Measurements from ENCODE around the gene CDKN1A. TPM values are rescaled to one million over a fixed set of nuclear protein-coding genes. Genes with fewer than 3 reads are reported as not detected.
A peak's percentile ranks its signal among the peaks of the same experiment; 100 is the strongest.
"Not testable (repeated sequence)": the region's sequence is repeated elsewhere in the genome, so short reads cannot be mapped to it uniquely, and the experiment has no call there.

Gene CDKN1A
- 245 TPM for total RNA-seq
- long read RNA-seq, transcript CDKN1A-201 (3 exons, 2,180 nt) = major isoform, 1,304 of 1,534 reads
- long read RNA-seq, transcript CDKN1A-202 (4 exons, 793 nt) = minor isoform, 8 of 1,534 reads
- long read RNA-seq, transcript CDKN1A-203 (3 exons, 2,267 nt) = minor isoform, 67 of 1,534 reads
- long read RNA-seq, partial matches to known transcripts = 93 of 1,534 reads
- long read RNA-seq, other reads (novel, unspliced or antisense) = 60 of 1,534 reads

DNA sequence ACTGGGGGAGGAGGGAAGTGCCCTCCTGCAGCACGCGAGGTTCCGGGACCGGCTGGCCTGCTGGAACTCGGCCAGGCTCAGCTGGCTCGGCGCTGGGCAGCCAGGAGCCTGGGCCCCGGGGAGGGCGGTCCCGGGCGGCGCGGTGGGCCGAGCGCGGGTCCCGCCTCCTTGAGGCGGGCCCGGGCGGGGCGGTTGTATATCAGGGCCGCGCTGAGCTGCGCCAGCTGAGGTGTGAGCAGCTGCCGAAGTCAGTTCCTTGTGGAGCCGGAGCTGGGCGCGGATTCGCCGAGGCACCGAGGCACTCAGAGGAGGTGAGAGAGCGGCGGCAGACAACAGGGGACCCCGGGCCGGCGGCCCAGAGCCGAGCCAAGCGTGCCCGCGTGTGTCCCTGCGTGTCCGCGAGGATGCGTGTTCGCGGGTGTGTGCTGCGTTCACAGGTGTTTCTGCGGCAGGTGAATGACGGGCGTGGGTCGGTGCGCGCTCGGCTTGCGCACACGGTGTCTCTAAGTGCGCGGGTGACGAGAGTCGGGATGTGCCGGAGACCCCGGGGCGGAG, at the start of gene CDKN1A:
CDKN1A (plus strand) TSS at position 227 of the 555 bp plus-strand sequence. CDS start 5,388 bp downstream, outside the sequence.
- DNase-seq (ENCODE audit: low spot score) = peak; percentile 98

DNA sequence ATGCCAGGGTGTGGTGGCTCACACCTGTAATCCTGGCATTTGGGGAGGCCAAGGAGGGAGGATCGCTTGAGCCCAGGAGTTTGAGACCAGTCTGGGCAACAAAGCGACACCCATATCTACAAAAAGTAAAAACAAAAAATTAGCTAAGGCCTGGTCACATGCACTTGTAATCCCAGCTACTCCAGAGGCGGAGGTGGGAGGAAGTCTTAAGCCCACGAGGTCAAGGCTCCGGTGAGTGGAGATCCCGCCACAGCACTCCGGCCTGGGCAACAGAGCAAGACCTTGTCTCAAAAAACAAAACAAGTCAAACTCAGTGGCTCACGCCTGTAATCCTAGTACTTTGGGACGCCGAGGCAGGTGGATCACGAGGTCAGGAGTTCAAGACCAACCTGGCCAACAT, 48.7 kb upstream of the CDKN1A start:
- no peak for DNase-seq (ENCODE audit: low spot score)

GRCh38 chr6:36631326-36632011, 47.0 kb upstream of the CDKN1A start:
- no peak for DNase-seq (ENCODE audit: low spot score)

DNA sequence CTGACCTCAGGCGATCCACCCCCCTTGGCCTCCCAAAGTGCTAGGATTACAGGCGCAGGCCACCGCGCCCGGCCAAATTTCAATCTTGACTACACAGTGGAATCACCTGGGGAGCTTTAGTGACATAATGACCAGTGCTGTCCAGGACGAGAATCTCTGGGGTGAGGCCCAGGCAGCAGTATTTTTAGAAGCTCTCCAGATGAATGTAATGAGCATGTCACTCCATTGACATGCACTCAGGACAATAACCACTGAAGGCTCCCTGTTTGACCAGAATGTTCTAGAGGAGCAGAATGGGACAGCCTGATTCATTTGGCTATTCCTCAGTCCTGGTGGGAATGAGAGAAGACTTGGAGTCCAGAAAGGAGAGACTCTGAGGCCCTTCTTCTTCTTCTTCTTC, 45.1 kb upstream of the CDKN1A start:
- no peak for DNase-seq (ENCODE audit: low spot score)

GRCh38 chr6:36633915-36634314, 44.6 kb upstream of the CDKN1A start:
- no peak for DNase-seq (ENCODE audit: low spot score)

- DNase-seq (ENCODE audit: low spot score) = no peak
Measured at GRCh38 chr6:36634317-36635108, 44.0 kb upstream of the CDKN1A start.

- no peak for DNase-seq (ENCODE audit: low spot score)
Measured at GRCh38 chr6:36636283-36636682, 42.2 kb upstream of the CDKN1A start.

DNA sequence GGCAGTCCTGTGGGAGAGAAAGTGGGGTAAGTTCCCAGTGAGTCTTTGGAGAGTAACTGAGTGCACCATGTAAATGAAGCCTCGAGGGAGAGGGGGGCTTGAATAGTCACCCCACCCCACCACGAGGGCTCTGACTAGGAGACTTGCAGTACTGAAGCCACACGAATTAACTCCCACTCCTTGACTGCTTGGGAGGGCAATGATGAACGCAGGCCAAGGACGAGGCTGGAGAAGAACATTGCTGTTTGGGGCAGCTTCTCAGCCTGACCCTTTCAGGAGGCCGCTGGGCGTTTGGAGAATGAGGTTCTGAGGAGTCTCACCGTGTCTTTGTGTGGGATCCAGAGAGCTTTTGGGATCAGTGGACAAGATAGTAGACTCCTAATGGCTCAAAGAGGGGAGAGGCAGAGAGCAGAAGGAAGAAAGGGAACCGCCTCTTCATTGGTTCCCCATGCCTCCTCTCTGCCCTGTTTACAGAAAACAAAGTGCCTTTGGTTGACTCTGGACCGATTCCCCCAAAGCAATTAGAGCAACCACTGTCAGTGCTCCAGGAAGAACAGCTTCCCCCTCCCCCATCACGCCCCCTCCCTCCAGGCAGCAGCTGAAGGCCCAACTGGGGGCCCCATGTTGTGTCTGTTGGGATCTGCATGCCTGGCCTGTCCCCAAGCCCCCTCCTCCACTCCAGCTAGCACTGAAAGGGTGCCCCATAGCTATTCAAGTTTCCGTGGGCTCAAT, 41.7 kb upstream of the CDKN1A start:
- DNase-seq (ENCODE audit: low spot score) = no peak

DNA sequence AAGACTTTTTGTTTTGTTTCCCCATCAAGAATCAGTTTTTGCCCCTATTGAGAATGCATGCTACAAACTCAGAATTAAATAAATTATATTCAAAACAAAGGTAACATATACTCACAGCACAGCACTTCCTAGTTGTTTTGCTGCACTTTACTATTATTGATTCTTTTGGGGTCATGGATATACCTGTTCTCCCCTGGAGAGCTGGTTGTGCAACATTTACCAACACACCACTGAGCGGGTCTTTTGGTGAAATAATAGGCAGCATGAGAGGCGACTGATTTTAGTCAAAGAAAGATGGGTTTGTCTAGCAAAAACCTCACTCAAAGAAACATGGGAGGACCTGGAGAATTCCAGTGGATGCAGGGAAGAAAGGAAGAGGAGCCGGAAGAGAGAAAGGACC, 39.9 kb upstream of the CDKN1A start:
- no peak for DNase-seq (ENCODE audit: low spot score)

DNA sequence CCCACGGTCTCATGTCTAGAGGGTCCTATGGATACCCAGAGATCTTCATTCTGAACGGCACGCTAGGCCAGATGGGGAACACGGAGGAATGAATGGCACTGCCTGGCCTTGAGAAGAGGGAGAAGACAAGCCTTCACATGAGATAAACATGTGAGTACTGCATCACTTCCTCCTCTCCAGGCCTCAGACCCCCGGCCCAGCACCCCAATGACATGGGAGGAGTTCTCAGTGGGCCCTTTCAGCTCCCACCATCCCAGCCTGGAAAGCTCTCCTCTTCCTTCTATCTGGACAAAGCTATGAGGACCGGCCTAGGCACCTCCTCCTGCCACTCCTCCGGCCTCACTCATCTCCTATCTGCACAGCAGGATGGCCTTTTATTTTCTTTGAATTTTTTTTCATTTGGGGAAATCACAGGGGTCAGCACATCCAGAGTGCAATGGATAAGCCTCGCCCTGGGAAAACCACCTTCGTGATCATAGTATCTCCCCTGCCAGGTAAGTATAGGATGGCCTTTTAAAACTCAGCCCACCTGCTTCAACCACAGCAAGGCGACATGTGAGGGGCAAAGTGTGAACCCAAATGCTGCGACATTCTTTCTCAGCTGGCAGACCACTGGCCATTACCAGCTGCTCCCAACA, 39.2 kb upstream of the CDKN1A start:
- no peak for DNase-seq (ENCODE audit: low spot score)

DNA sequence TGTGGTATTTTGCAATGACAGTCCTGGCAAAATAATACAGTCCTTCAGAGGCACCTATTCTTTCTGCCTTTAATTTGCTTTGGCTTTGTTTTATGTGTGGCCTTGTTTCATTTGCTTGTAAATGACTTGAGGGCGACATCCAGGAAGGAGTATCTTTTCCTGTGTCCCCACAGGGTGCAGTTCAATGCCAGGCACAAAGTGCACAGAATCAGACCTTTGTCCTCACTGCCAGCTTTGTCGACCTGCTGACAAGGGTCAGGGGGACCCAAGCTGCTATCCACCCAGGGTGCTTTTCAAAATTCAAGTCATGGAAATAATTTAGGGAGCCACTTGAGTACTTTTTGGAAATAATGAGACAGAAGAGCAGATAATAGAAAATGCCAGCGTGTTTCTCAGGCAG, 37.0 kb upstream of the CDKN1A start:
- DNase-seq (ENCODE audit: low spot score) = no peak

DNA sequence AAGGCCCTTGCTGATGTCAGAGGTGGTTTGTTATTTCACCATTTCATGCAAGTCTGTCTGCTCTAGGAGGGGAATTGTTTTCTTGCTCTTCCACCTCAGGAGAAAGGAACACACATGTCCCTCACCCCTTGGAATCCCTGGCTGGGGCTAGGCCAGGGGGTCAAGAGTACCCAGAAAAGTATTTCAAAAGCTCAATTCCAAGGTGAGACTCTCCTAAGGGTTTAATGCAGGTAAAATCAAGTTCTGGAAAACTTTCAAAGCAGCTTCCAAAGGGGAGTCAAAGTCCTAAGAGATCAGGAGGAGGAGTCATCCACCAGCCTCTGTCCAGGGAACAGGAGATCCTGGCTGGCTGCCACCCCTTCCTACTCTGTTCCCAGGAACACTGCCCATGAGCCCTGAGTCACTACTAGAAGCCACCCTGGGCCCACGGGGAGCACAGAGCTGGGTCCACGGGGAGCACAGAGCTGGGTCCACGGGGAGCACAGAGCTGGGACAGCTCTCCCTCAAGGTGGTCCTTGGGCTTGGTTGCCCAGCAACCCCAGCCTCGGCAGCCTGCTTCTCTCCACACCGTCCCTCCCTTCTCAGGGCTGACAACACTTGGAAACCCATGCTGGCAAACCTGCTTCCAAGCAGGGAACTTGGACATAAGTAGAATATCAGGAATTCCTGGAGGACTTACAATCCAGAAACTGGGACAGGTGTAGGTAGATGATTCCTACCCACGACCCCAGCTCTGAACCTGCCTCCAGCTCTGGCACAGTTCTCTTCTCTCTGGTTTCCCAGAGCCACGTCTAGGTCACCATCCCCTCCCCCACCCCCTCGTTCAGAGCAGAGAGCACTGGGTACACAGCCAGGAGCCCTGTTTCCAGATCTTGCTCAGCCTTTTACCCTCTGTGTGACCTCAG, 35.3 kb upstream of the CDKN1A start:
- peak; percentile 92 for DNase-seq (ENCODE audit: low spot score)

DNA sequence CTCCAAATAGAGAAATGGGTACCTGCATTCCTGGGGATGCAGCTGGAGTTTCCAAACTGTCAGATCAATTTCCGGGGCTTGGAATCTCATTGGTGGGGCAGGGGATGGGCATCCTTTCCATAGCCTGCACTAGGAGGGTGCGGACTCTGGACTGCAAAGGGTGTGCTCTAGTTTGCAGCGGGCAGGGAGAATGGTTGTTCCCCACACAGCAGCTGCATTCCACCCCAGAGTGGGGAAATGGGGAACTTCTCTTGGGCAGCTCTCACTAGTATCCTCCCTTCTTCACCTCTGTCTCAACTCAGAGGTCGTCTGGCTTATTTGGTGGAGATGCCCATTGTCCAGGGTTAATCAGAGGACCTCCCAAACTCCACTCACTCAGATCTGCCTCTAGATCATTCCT, 34.5 kb upstream of the CDKN1A start:
- DNase-seq (ENCODE audit: low spot score) = no peak

DNA sequence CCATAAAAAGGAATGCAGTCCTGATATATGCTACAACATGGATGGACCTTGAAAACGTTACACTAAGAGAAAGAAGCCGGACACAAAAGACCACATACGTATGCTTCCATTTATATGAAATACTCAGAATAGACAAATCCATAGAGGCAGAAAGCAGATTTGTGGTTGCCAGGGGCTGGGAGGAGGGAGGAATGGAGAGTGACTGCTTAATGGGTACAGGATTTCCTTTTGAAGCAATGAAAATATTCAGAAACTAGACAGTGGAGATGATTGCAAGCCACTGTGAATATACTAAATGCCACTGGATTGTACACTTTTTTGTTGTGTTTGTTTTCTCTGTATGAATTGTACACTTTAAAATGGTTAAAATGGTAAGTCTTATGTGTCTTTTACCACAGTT, 29.4 kb upstream of the CDKN1A start:
- no peak for DNase-seq (ENCODE audit: low spot score)

DNA sequence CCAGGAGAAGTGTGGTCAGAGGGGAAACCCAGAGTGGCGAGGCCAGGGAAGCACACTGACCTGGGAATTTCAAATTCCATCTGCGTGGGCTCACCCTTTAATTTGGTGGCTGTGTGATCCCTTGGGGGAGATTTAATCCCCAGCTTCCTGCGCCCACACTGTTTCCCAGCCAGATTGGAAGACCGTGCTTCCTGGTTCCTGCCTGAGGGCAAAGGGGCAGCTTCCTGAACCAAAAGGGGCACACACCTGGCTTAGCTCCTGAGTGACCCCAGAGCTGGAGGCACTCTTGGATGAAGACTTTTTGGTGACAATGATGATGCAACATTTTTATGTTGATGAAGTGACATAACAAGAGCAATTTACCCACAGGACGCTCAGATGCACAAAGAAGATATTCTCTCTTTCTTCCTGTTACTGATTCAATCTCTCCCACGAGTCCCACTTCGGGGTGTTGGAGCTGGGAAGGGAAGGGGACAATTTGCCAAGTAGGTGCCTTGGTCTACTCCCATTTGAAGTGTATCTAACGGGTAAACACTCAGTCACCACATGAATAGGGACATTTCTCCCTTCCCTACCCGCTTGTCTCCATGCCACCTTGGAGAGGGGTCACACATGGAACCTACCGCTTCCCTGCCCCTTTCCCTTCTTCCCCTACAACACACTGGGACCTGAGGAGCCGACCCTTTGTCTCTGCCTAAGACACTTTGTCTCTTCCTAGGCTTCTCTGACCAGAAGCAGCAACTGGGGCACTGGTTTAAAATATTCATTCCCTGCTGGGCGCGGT, 28.6 kb upstream of the CDKN1A start:
- no peak for DNase-seq (ENCODE audit: low spot score)

DNA sequence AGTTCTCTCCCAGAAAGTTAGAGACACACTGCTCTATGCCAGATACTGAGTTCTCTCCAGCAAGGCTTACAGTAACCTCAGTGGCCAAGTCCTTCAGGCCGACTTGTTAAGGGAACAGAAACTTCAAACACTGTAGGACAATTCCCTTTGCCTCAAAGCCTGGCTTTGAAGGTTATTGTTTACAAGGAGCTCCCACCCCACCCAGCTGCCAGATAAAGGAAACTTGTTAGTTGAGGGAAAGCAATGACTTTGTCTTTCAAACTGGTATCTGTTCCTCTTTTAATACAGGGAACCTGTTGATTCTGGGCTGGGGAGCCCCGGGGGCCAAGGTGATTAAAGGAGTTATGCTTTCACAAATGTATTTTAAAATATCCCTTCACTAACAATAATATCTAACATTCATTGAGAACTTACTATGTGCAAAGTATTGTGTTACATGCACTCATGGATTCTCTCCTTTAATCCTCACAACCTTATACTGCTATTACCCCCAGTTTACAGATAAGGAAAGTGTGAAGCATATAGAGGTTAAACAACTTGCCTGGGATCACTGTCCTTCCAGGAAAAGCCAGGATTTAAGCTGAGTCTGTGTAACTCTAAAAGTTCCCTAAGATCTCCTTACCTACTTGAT, 27.6 kb upstream of the CDKN1A start:
- DNase-seq (ENCODE audit: low spot score) = no peak

DNA sequence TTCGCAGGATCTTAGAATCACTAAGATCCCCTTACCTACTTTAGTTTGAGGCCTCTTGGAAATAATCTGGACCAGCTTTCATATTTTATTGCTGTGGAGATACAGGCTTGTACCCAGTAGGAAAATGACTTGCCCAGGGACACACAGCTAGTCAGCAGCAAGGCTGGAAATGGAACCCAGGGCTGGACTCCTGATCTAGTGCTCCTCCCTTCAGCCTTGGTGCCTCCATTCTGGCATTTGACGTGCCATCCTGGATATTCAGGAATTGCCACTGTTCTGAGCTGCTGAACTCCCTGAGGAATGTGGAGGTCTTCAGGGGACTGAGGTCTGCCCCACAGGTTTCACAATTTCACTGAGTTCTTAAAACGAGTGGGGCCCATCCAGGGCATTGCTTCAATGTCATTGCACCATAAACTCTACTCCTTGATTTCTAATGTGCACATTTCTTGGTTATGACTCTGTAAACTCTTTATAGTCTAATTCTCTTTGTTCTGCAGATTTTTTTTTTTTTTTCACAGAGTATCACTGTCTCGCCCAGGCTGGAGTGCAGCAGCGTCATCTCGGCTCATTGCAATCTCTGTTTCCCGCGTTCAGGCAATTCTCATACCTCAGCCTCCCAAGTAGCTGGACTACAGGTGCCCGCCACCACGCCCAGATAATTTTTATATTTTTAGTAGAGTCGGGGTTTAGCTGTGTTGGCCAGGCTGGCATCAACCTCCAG, 26.7 kb upstream of the CDKN1A start:
- DNase-seq (ENCODE audit: low spot score) = no peak

DNA sequence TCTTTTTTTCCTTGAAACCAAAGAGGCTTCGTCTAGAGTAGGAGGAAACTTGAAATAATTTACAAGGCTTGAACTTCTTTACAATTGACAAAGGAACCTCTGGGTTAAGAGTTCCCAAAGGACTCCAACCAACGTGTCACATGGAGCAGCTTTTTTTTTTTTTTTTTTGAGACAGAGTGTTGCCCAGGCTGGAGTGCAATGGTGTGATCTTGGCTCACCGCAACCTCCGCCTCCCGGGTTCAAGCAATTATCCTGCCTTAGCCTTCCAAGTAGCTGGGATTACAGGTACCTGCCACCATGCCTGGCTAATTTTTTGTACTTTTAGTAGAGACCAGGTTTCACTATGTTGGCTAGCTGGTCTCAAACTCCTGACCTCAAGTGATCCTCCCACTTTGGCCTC, 24.0 kb upstream of the CDKN1A start:
- DNase-seq (ENCODE audit: low spot score) = not testable (repeated sequence)
